Ectodermal cell (in vitro differentiated cells): ENCODE measurements around the gene EIF3I.

ENCODE experiments used
- H3K27ac ChIP-seq: 2 replicates; pipeline ENCODE4 v1.7.0; 2013; ENCODE audit warnings: mild to moderate bottlenecking, low read depth, low read length; ENCODE audit not compliant: insufficient read depth, poor library complexity, severe bottlenecking
- H3K27me3 ChIP-seq: 2 replicates; pipeline ENCODE4 v1.7.0; 2013; ENCODE audit warnings: mild to moderate bottlenecking, low read length; ENCODE audit not compliant: insufficient read depth, control insufficient read depth, poor library complexity, severe bottlenecking
- H3K36me3 ChIP-seq: one replicate; pipeline ENCODE4 v1.7.0; 2013; ENCODE audit warnings: low read length; ENCODE audit not compliant: control insufficient read depth, insufficient read depth
- H3K4me1 ChIP-seq: one replicate; pipeline ENCODE4 v1.7.0; 2013; ENCODE audit warnings: low read length; ENCODE audit not compliant: control insufficient read depth, insufficient read depth
- H3K4me3 ChIP-seq: 2 replicates; pipeline ENCODE4 v1.7.0; 2013; ENCODE audit warnings: low read depth, low read length, control low read depth; ENCODE audit not compliant: insufficient read depth
- H3K9me3 ChIP-seq: 2 replicates; pipeline ENCODE4 v1.7.0; 2013; ENCODE audit warnings: mild to moderate bottlenecking, low read length, moderate library complexity; ENCODE audit not compliant: control insufficient read depth
- WGBS, 2 experiments: methylation state at CpG; one replicate each; pipeline ENCODE4 v1.1.7; 2013; ENCODE audit warnings: missing lambda C conversion rate in 2 of 2; 5-methylcytosine and 5-hydroxymethylcytosine counted together

EIF3I gene

DNA sequence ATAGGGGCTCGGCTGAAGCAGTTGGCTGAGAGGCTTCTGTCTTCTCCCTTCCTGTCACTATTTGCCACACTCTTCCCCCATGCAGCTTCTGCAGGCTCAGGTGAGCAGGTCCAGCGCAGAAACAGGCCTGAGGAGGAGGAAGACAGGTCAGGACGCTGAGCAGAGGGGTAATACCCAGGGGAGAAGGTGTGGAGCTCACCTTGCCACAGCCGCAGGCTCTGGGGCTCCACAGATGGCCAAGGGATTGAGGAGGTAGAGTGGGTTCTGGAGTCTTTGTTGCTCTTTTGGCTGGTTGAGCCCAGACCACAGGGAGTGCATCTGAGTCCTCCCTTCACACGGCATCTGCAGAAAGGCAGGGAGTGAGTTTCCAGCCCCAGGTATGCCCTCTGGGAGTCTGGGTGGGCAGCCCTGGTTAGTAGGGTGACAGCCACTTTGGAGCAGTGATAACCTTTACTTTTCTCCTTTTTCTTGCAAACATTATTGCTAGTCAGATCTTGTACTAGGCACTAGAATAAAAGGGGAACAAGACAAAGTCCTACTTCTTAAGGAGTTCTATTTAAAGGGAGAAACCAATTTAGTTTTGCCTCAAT lies 9.7 kb downstream of the EIF3I start:
- WGBS, 2 experiments, result 91 to 92% methylated on average over 5 of the region's 5 CpGs

GRCh38 chr1:32232558-32233304 lies 10.5 kb downstream of the EIF3I start:
- 81 to 82% methylated on average over 8 of the region's 8 CpGs for WGBS, 2 experiments

More for the DNA sequence above, 9.7 kb downstream of the EIF3I start:
- Histone ChIP-seq H3K4me3 (no peak overlapping the region), H3K27ac (no peak overlapping the region), H3K27me3 (no peaks in the 10 kb centered on the region), H3K9me3 (no peaks in the 10 kb centered on the region), H3K4me1 (peaks cover 5% of the 10 kb centered on the region), H3K36me3 (peaks cover 36% of the 10 kb centered on the region)

GRCh38 chr1:32234792-32235191 lies 12.6 kb downstream of the EIF3I start:
- Histone ChIP-seq H3K36me3 (peaks cover 22% of the 10 kb centered on the region), H3K27ac (no peak overlapping the region), H3K4me1 (peaks cover 5% of the 10 kb centered on the region), H3K4me3 (no peak overlapping the region), H3K9me3 (no peaks in the 10 kb centered on the region), H3K27me3 (no peaks in the 10 kb centered on the region)
- 91 to 93% methylated on average over 7 of the region's 7 CpGs for WGBS, 2 experiments

More at GRCh38 chr1:32232558-32233304, 10.5 kb downstream of the EIF3I start:
- Histone ChIP-seq H3K27ac (no peak overlapping the region), H3K27me3 (no peaks in the 10 kb centered on the region), H3K4me3 (no peak overlapping the region), H3K36me3 (peaks cover 34% of the 10 kb centered on the region), H3K4me1 (peaks cover 5% of the 10 kb centered on the region), H3K9me3 (no peaks in the 10 kb centered on the region)

- WGBS, 2 experiments, result 20 to 29% methylated on average over 4 of the region's 4 CpGs
- peaks cover 6% of the 10 kb centered on the region for H3K36me3 ChIP-seq
- H3K27ac ChIP-seq, result peak overlapping the region; percentile 61
- H3K27me3 ChIP-seq, result no peaks in the 10 kb centered on the region
- H3K4me3 ChIP-seq, result peak overlapping the region; percentile 82
- H3K9me3 ChIP-seq, result no peaks in the 10 kb centered on the region
- peaks cover 11% of the 10 kb centered on the region for H3K4me1 ChIP-seq
Measured at GRCh38 chr1:32239337-32239736, 17.1 kb downstream of the EIF3I start.

DNA sequence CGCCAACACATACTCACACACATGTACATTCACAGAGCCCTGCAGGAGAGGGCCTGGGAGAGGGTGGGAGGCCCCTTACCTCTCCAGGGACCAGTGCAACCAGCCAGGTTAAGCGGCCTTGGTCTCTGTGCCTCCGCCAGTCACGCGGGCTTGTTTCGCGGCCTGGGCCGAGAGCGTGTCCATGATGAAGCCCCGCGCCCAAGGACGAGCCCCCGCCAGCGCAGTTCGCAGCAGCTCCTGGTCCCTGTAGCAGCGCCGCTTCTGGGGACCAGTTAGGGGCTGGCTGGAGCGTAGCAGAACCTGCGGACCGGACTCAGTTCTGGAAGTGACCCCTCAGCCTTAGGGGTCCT lies 17.6 kb downstream of the EIF3I start:
- Histone ChIP-seq H3K9me3 (no peaks in the 10 kb centered on the region), H3K27ac (peak overlapping the region; percentile 61), H3K4me3 (peak overlapping the region; percentile 82), H3K36me3 (peaks cover 2% of the 10 kb centered on the region), H3K4me1 (peaks cover 11% of the 10 kb centered on the region), H3K27me3 (no peaks in the 10 kb centered on the region)
- 3% methylated on average over 20 of the region's 20 CpGs for WGBS, 2 experiments

- H3K27ac ChIP-seq, result peak overlapping the region; percentile 61
Measured at GRCh38 chr1:32240140-32240951, 18.1 kb downstream of the EIF3I start.

GRCh38 chr1:32241001-32241763 lies 19.0 kb downstream of the EIF3I start:
- 0 to 1% methylated on average over 55 of the region's 55 CpGs for WGBS, 2 experiments
- H3K9me3 ChIP-seq, result no peaks in the 10 kb centered on the region
- peak overlapping the region; percentile 61 for H3K27ac ChIP-seq
- peak overlapping the region; percentile 82 for H3K4me3 ChIP-seq
- H3K4me1 ChIP-seq, result peaks cover 11% of the 10 kb centered on the region
- no peaks in the 10 kb centered on the region for H3K27me3 ChIP-seq
- no peaks in the 10 kb centered on the region for H3K36me3 ChIP-seq

More at GRCh38 chr1:32240140-32240951, 18.1 kb downstream of the EIF3I start:
- no peaks in the 10 kb centered on the region for H3K27me3 ChIP-seq
- H3K4me3 ChIP-seq, result peak overlapping the region; percentile 82
- no peaks in the 10 kb centered on the region for H3K36me3 ChIP-seq
- WGBS, 2 experiments, result 0 to 1% methylated on average over 62 of the region's 62 CpGs
- H3K9me3 ChIP-seq, result no peaks in the 10 kb centered on the region
- H3K4me1 ChIP-seq, result peaks cover 11% of the 10 kb centered on the region

DNA sequence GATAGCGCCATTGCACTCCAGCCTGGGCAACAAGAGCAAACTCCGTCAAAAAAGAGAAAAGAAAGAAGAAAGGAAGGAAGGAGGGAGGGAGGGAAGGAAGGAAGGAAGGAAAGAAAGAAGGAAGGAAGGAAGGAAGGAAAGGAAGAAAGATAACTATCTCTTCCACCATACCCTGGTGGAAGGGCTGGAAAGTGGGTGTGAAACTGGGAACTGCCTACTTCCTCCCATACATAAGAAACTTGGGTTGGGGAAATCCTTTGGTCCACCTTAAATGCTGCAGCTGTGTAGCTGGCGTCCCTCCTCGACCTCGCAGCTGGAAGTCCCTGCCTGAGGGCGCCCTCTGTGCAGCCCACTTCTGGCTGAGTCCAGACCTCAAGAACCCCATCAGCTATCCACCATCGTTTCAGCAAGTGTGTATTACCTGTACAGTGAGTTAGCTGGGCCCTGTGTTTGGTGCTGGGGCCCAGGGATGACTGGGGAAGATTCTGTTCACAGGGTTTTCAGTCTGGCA lies 20.2 kb downstream of the EIF3I start:
- peak overlapping the region; percentile 16 for H3K4me3 ChIP-seq
- H3K27ac ChIP-seq, result no peak overlapping the region
- 28 to 31% methylated on average over 7 of the region's 7 CpGs for WGBS, 2 experiments
- no peaks in the 10 kb centered on the region for H3K27me3 ChIP-seq
- H3K36me3 ChIP-seq, result no peaks in the 10 kb centered on the region
- no peaks in the 10 kb centered on the region for H3K9me3 ChIP-seq
- peaks cover 11% of the 10 kb centered on the region for H3K4me1 ChIP-seq

DNA sequence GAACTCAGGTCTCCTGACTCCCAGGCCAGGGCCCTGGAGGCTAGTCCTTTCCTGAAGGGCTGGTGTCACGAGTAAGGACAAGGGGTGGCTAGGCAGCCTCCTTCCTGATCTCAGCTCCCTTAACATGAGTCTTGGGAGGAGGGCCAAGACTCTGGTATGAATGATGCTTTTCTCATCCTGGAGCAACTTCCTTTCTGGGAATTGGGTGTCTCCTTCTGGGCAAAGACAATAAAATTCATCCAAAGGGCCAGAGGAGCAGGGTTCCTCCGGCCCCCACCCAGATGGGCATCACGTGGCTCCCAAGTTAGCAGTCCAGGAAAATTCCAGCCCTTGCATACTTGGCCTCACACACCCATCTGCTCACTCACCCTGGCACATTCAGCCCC lies 24.7 kb downstream of the EIF3I start, which contains the start of gene FAM167B:
Gene FAM167B, plus strand, starts transcription at position 335 of the 386 bp plus-strand sequence. CDS start 200 bp downstream, outside the sequence.
- Histone ChIP-seq H3K27me3 (no peaks in the 10 kb centered on the region), H3K27ac (no peak within 1 kb of the TSS), H3K36me3 (no peaks in the 10 kb centered on the region), H3K4me1 (peaks cover 13% of the 10 kb centered on the region), H3K4me3 (no peak within 1 kb of the TSS), H3K9me3 (no peaks in the 10 kb centered on the region)
- 93% methylated on average over 3 of the region's 3 CpGs for WGBS, 2 experiments
